Gastroesophageal sphincter (tissue), 3 donors: Measurements from ENCODE around the gene ZDHHC11.
"Not testable (repeated sequence)": the region's sequence is repeated elsewhere in the genome, so short reads cannot be mapped to it uniquely, and the experiment has no call there.

Experiments used
- CTCF ChIP-seq, 4 experiments: fragments of 200-600 bp in 2 of 4; fragments of 450-650 bp in 2 of 4; sonication (generic) in 1 of 4; IDR thresholded peaks; one replicate each; pipeline ENCODE4 v1.5.1; 2017 to 2019; ENCODE audit warnings: antibody characterized with exemption in 4 of 4, mild to moderate bottlenecking in 2 of 4, moderate library complexity in 2 of 4
- POLR2AphosphoS5 ChIP-seq: sonication (generic); formaldehyde crosslinking; IDR thresholded peaks from one replicate; pipeline ENCODE4 v1.6.1; 2017; ENCODE audit warnings: antibody characterized with exemption

- peak in 1 of 4 experiments; percentile 6 for TF ChIP-seq CTCF (IDR thresholded peaks at IDR 0.05)
- not testable (repeated sequence) for TF ChIP-seq POLR2AphosphoS5
Measured at GRCh38 chr5:784428-785177, 66.2 kb downstream of the ZDHHC11 start, which contains the start of gene ZDHHC11B.
